Transverse colon (tissue), 4 donors: ENCODE results near the gene PLA2G4F.

Experiments
- EP300 ChIP-seq: sonication (generic); formaldehyde crosslinking; IDR thresholded peaks from one replicate; pipeline ENCODE4 v1.6.1; 2017; ENCODE audit warnings: antibody characterized with exemption, low read depth
- POLR2AphosphoS5 ChIP-seq, 3 donors: sonication (generic); formaldehyde crosslinking; IDR thresholded peaks; one replicate each; pipeline ENCODE4 v1.6.1; 2016; ENCODE audit warnings: antibody characterized with exemption in 3 of 3
- TF ChIP-seq, protein P1 (sequence below), 5 experiments: fragments of 200-600 bp in 3 of 5; fragments of 450-650 bp in 2 of 5; sonication (generic) in 3 of 5; IDR thresholded peaks; 1 replicate in 2 of 5; 2 replicates in 3 of 5; pipeline ENCODE4 v1.5.1; 2016 to 2017; ENCODE audit warnings: antibody characterized with exemption in 5 of 5, inconsistent platforms in 3 of 5, mild to moderate bottlenecking in 2 of 5, moderate library complexity in 1 of 5

DNA sequence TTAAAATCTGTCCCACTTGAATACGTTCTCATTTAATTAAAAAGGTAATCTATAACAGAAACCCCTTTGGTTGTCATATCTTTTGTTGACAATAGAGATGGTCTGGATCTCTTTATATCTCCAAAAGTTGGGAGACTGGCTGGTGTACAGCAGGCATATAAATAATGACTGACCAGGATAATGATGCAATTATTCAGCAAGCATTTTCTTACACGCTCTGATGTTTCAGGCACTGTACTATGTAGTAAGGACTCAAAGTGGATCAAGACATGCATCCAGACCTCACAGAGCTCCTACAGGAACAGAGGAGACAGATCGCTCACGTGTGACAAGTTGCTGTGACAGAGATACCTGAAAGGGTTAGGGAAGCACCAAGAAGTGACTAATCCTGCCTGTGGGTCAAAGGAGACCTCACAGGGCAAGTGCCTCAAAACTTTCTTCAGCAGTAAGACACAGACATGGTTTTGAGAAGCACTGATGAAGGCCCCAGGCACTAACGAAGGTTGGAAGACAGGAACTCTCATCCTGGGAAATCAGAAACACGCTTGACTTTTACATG lies 26.0 kb upstream of the PLA2G4F start:
- TF ChIP-seq, protein P1, sequence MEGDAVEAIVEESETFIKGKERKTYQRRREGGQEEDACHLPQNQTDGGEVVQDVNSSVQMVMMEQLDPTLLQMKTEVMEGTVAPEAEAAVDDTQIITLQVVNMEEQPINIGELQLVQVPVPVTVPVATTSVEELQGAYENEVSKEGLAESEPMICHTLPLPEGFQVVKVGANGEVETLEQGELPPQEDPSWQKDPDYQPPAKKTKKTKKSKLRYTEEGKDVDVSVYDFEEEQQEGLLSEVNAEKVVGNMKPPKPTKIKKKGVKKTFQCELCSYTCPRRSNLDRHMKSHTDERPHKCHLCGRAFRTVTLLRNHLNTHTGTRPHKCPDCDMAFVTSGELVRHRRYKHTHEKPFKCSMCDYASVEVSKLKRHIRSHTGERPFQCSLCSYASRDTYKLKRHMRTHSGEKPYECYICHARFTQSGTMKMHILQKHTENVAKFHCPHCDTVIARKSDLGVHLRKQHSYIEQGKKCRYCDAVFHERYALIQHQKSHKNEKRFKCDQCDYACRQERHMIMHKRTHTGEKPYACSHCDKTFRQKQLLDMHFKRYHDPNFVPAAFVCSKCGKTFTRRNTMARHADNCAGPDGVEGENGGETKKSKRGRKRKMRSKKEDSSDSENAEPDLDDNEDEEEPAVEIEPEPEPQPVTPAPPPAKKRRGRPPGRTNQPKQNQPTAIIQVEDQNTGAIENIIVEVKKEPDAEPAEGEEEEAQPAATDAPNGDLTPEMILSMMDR (IDR thresholded peaks at IDR 0.05), result no peak
- TF ChIP-seq POLR2AphosphoS5 (IDR thresholded peaks at IDR 0.05) (no peak), EP300 (no peak)
